Fibroblast of villous mesenchyme (primary cell): ENCODE results near the gene FER. TPM values are rescaled to one million over a fixed set of nuclear protein-coding genes. Genes with fewer than 3 reads are reported as not detected.

ENCODE experiments used
- DNase-seq: peaks from one replicate; pipeline ENCODE4 v3.0.0-alpha.2; 2010; ENCODE audit warnings: low read depth
- H3K4me3 ChIP-seq: 2 replicates; pipeline ENCODE4 v1.5.1; 2011; ENCODE audit warnings: low read depth, mild to moderate bottlenecking, low read length
- total RNA-seq: library from RNA; depleted of rRNA; stranded (reverse); fragments of >200 nt; gene quantifications from 2 replicates; pipeline ENCODE4 v1.2.3, GENCODE V29; 2012
- TF ChIP-seq, protein P1 (sequence below): IDR thresholded peaks from 2 replicates; pipeline ENCODE4 v1.5.1; 2012; ENCODE audit warnings: low read depth, mild to moderate bottlenecking, low read length; ENCODE audit not compliant: insufficient read depth

Gene FER
- total RNA-seq, 1 donor = 43.6 TPM

DNA sequence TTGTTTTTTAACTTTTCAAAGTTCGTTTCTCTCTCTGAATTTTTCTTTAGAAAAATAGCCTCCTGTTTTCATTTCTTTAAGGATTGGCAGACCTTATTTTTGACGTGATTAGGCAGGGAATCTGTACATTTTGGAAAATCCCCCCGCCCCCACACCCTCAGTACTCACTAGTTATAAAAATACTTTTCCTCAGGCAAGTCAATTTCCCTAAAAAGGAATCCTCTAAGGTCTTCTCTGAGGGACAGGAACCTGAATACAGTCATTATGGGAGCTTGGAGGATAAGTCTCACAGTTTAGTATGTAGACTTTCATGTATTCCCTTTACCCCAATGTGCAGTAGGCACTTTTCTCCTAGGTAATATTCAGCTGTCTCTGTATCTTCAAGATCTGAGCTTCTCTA lies 3.9 kb upstream of the FER start:
- no peak overlapping the region for H3K4me3 ChIP-seq
- no peak for DNase-seq
- TF ChIP-seq, protein P1, sequence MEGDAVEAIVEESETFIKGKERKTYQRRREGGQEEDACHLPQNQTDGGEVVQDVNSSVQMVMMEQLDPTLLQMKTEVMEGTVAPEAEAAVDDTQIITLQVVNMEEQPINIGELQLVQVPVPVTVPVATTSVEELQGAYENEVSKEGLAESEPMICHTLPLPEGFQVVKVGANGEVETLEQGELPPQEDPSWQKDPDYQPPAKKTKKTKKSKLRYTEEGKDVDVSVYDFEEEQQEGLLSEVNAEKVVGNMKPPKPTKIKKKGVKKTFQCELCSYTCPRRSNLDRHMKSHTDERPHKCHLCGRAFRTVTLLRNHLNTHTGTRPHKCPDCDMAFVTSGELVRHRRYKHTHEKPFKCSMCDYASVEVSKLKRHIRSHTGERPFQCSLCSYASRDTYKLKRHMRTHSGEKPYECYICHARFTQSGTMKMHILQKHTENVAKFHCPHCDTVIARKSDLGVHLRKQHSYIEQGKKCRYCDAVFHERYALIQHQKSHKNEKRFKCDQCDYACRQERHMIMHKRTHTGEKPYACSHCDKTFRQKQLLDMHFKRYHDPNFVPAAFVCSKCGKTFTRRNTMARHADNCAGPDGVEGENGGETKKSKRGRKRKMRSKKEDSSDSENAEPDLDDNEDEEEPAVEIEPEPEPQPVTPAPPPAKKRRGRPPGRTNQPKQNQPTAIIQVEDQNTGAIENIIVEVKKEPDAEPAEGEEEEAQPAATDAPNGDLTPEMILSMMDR = no peak

- no peak for DNase-seq
- TF ChIP-seq, protein P1 = no peak
- H3K4me3 ChIP-seq = peak overlapping the region; percentile 89
Observed at GRCh38 chr5:108747111-108747773, 455 bp upstream of the FER start.

- peak; percentile 99 for DNase-seq
- H3K4me3 ChIP-seq = peak overlapping the region; percentile 89
- TF ChIP-seq, protein P1 = no peak
Observed at GRCh38 chr5:108748401-108749127, 867 bp downstream of the FER start.

DNA sequence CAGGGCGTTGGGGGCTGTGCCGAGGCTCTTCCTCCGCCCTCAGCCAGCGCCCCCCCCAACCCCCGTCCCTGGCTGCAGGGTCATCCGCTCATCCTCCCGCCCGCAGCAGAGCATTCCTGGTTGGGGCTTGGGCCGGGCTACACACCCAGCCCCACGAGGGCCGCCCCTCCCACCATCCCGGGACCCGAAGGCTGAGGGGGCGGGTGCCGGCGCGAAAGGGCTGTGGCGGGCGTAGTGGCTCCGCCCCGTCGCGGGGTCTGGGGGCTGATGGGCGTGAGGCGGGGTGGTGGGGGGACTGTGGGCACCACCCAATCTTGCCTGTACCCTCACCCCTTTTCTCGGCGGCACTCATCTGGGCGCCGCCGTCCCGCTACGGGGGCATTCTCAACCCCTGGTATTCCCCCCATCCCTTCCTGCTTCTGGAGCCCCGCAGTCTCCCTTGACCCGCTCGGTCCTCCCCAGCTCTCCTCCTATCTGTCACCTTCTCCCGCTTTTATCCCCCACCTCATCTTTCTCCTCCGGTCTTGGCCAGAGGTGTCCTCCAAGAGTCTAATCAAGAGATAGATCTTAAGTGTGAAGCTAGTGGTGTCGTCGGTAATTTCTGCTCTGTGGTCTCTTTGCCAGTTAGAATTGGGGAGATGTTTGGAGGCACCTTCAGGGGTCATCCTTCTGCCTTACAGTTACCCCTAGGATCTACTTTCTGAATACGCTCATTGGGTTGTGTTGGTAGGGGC lies 1.6 kb downstream of the FER start:
- no peak for DNase-seq
- H3K4me3 ChIP-seq = peak overlapping the region; percentile 89
- TF ChIP-seq, protein P1 = no peak

GRCh38 chr5:108753331-108753730 lies 5.6 kb downstream of the FER start:
- DNase-seq = no peak
- TF ChIP-seq, protein P1 = no peak
- H3K4me3 ChIP-seq = no peak overlapping the region

DNA sequence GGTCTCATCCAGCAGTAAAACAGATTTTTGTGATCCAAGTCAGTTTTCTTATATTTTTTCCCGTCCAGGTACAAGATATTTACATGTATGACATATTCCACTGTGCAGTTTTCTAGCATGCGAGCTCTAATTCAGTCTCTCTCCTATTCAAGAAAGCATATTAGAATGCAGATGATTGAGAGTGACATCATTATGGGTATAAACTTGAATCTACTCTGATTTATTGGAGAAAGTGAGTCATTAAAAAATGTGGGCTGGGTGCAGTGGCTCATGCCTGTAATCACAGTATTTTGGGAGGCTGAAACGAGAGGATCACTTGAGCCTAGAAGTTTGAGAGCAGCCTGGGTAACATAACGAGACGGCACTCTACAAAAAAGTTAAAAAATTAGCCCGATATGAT lies 6.2 kb downstream of the FER start:
- TF ChIP-seq, protein P1 = no peak
- no peak overlapping the region for H3K4me3 ChIP-seq
- no peak for DNase-seq
